SK-N-SH (cell line): ENCODE measurements around the gene CCRL2. TPM values are rescaled to one million over a fixed set of nuclear protein-coding genes. Genes with fewer than 3 reads are reported as not detected.

Experiments
- CTCF ChIA-PET: fragments of 300-600, 350-600 bp; formaldehyde crosslinking; extraction: SDS; loops from one replicate; lab custom pipeline; 2021; lab: Yijun Ruan, JAX
- POLR2A ChIA-PET: fragments of 350-600 bp; sonication (Branson Sonifier 250); formaldehyde crosslinking; extraction: SDS; loops from one replicate; lab custom pipeline; 2020; ENCODE audit warnings: antibody characterized with exemption, inconsistent platforms; lab: Yijun Ruan, JAX
- DNase-seq: peaks from one replicate; pipeline ENCODE4 v3.0.0; 2012
- H2AFZ ChIP-seq: fragments of 200-600 bp; sonication (generic); 2 replicates; pipeline ENCODE4 v1.8.1; 2016; ENCODE audit warnings: antibody characterized with exemption, mild to moderate bottlenecking, low read depth
- H3F3A ChIP-seq: fragments of 200-600 bp; sonication (generic); replicated peaks from 2 replicates; pipeline ENCODE3; 2016; ENCODE audit warnings: antibody characterized with exemption, mild to moderate bottlenecking; ENCODE audit not compliant: insufficient read depth
- H3K27ac ChIP-seq, 2 experiments: fragments of 200-500 bp in 1 of 2; fragments of 200-600 bp in 1 of 2; sonication (Bioruptor generic) in 1 of 2; sonication (generic), shearing (Covaris generic) in 1 of 2; 2 replicates each; pipeline versions ENCODE4 v1.5.1 to v1.6.1; 2014 to 2016; ENCODE audit warnings: low read depth in 2 of 2, inconsistent platforms in 1 of 2, low read length in 1 of 2, mild to moderate bottlenecking in 1 of 2, mixed read lengths in 1 of 2
- H3K27me3 ChIP-seq: fragments of 200-600 bp; sonication (generic), shearing (Covaris generic); 2 replicates; pipeline ENCODE4 v1.6.1; 2016; ENCODE audit warnings: mixed run types; ENCODE audit not compliant: insufficient read depth
- H3K36me3 ChIP-seq, 2 experiments: fragments of 200-500 bp in 1 of 2; fragments of 200-600 bp in 1 of 2; sonication (Bioruptor generic) in 1 of 2; sonication (generic) in 1 of 2; replicated peaks in 1 of 2; 2 replicates each; pipeline versions ENCODE3 to v1.5.1; 2014 to 2016; ENCODE audit warnings: low read length in 1 of 2, mild to moderate bottlenecking in 1 of 2; ENCODE audit not compliant: insufficient read depth in 2 of 2, control insufficient read depth in 1 of 2
- H3K4me1 ChIP-seq, 2 experiments: fragments of 200-500 bp in 1 of 2; fragments of 200-600 bp in 1 of 2; sonication (Bioruptor generic) in 1 of 2; sonication (generic), shearing (Covaris generic) in 1 of 2; 2 replicates each; pipeline versions ENCODE4 v1.5.1 to v1.6.1; 2014 to 2016; ENCODE audit warnings: low read depth in 1 of 2, low read length in 1 of 2, mixed run types in 1 of 2; ENCODE audit not compliant: insufficient read depth in 2 of 2, control insufficient read depth in 1 of 2
- H3K4me2 ChIP-seq: fragments of 200-600 bp; sonication (generic), shearing (Covaris generic); 2 replicates; pipeline ENCODE4 v1.6.1; 2017; ENCODE audit warnings: mixed run types
- H3K4me3 ChIP-seq, 2 experiments: fragments of 200-500 bp in 1 of 2; fragments of 200-600 bp in 1 of 2; sonication (Bioruptor generic) in 1 of 2; sonication (generic), shearing (Covaris generic) in 1 of 2; 2 replicates each; pipeline versions ENCODE4 v1.5.1 to v1.8.1; 2014 to 2016; ENCODE audit warnings: low read depth in 2 of 2, inconsistent platforms in 1 of 2, low read length in 1 of 2, mild to moderate bottlenecking in 1 of 2, mixed read lengths in 1 of 2, moderate library complexity in 1 of 2
- H3K79me2 ChIP-seq: fragments of 200-600 bp; sonication (generic); 2 replicates; pipeline ENCODE4 v1.8.1; 2017; ENCODE audit warnings: mild to moderate bottlenecking; ENCODE audit not compliant: insufficient read depth
- H3K9ac ChIP-seq: fragments of 200-600 bp; sonication (generic); 2 replicates; pipeline ENCODE4 v1.6.1; 2017; ENCODE audit warnings: mixed run types
- H3K9me2 ChIP-seq: fragments of 200-600 bp; sonication (generic); 2 replicates; pipeline ENCODE4 v1.6.1; 2017; ENCODE audit warnings: mixed run types
- H3K9me3 ChIP-seq: fragments of 200-600 bp; sonication (generic); 2 replicates; pipeline ENCODE4 v1.6.1; 2017; ENCODE audit warnings: mixed run types, mild to moderate bottlenecking, moderate library complexity
- H4K20me1 ChIP-seq: fragments of 200-600 bp; sonication (generic); 2 replicates; pipeline ENCODE4 v1.6.1; 2017; ENCODE audit warnings: mild to moderate bottlenecking, mixed run types; ENCODE audit not compliant: insufficient read depth
- CHD2 ChIP-seq: fragments of 150-350 bp; IDR thresholded peaks from 2 replicates; pipeline ENCODE4 v1.6.1; 2018; ENCODE audit warnings: low read length; ENCODE audit not compliant: partially characterized antibody
- ELF1 ChIP-seq: IDR thresholded peaks from 2 replicates; pipeline ENCODE4 v1.4.0; 2012
- EP300 ChIP-seq, 2 experiments: IDR thresholded peaks; 2 replicates each; pipeline versions ENCODE4 v1.4.0 to v1.6.1; 2012; ENCODE audit warnings: borderline replicate concordance in 1 of 2, low read depth in 1 of 2, low read length in 1 of 2
- EZH2phosphoT487 ChIP-seq: fragments of 200-600 bp; sonication (generic); IDR thresholded peaks from 2 replicates; pipeline ENCODE4 v1.6.1; 2017; ENCODE audit warnings: low read depth, mixed run types, mild to moderate bottlenecking, antibody characterized with exemption, moderate library complexity, borderline replicate concordance
- FOXJ3 ChIP-seq: sonication (generic); formaldehyde crosslinking; IDR thresholded peaks from 2 replicates; pipeline ENCODE4 v1.5.1; 2020; ENCODE audit warnings: mild to moderate bottlenecking, missing genetic modification reagents
- FOXM1 ChIP-seq: IDR thresholded peaks from 2 replicates; pipeline ENCODE4 v1.4.0; 2012; ENCODE audit warnings: low read depth, mild to moderate bottlenecking
- GABPA ChIP-seq: IDR thresholded peaks from 2 replicates; pipeline ENCODE4 v1.4.0; 2012; ENCODE audit warnings: low read depth, mild to moderate bottlenecking
- GATA2 ChIP-seq: sonication (generic); formaldehyde crosslinking; IDR thresholded peaks from 2 replicates; pipeline ENCODE4 v1.5.0; 2020; ENCODE audit warnings: mild to moderate bottlenecking, missing genetic modification reagents
- JUND ChIP-seq: IDR thresholded peaks from 2 replicates; pipeline ENCODE4 v1.4.0; 2012
- MXI1 ChIP-seq: IDR thresholded peaks from 2 replicates; pipeline ENCODE4 v1.6.1; 2012; ENCODE audit warnings: mild to moderate bottlenecking, low read depth, low read length, improper control_type of control experiment
- NFIC ChIP-seq: IDR thresholded peaks from 2 replicates; pipeline ENCODE4 v1.4.0; 2012; ENCODE audit warnings: borderline replicate concordance
- NRF1 ChIP-seq: IDR thresholded peaks from 2 replicates; pipeline ENCODE4 v1.6.1; 2012; ENCODE audit warnings: low read depth, mild to moderate bottlenecking, low read length
- POLR2AphosphoS5 ChIP-seq: IDR thresholded peaks from 2 replicates; pipeline ENCODE4 v1.6.1; 2012; ENCODE audit warnings: low read depth, low read length
- RCOR1 ChIP-seq: fragments of 150-350 bp; IDR thresholded peaks from 2 replicates; pipeline ENCODE4 v1.6.1; 2017; ENCODE audit warnings: antibody characterized with exemption, low read length
- RXRA ChIP-seq: IDR thresholded peaks from 2 replicates; pipeline ENCODE4 v1.4.0; 2012; ENCODE audit warnings: low read depth, mild to moderate bottlenecking, borderline replicate concordance
- SMC3 ChIP-seq: IDR thresholded peaks from 2 replicates; pipeline ENCODE4 v1.6.1; 2012; ENCODE audit warnings: low read depth, low read length, improper control_type of control experiment
- TAF1 ChIP-seq: IDR thresholded peaks from 2 replicates; pipeline ENCODE4 v1.6.1; 2012; ENCODE audit warnings: low read depth, mild to moderate bottlenecking, low read length, moderate library complexity, borderline replicate concordance
- WGBS: methylation state at CpG from one replicate; pipeline ENCODE4 v1.1.6; 2017; ENCODE audit warnings: low lambda C conversion rate; 5-methylcytosine and 5-hydroxymethylcytosine counted together
- polyA plus RNA-seq, 3 experiments: library from polyadenylated mRNA; depleted of rRNA; stranded (reverse); fragments of >200 nt; gene quantifications; 2 replicates each; pipeline ENCODE4 v1.2.3, GENCODE V29; 2012
- TF ChIP-seq, protein P1 (sequence below): IDR thresholded peaks from 2 replicates; pipeline ENCODE4 v1.4.0; 2012; ENCODE audit warnings: low read depth
- TF ChIP-seq, protein P2 (sequence below): fragments of 150-350 bp; IDR thresholded peaks from 2 replicates; pipeline ENCODE4 v1.6.1; 2016; ENCODE audit warnings: mild to moderate bottlenecking, low read depth, low read length
- TF ChIP-seq, protein P3 (sequence below): IDR thresholded peaks from 2 replicates; pipeline ENCODE4 v1.4.0; 2012; ENCODE audit warnings: low read depth, borderline replicate concordance
- TF ChIP-seq, protein P4 (sequence below): IDR thresholded peaks from 2 replicates; pipeline ENCODE4 v1.4.0; 2012; ENCODE audit warnings: low read depth, borderline replicate concordance
- TF ChIP-seq, protein P5 (sequence below): IDR thresholded peaks from 2 replicates; pipeline ENCODE4; 2012
- TF ChIP-seq, protein P6 (sequence below): fragments of 150-350 bp; IDR thresholded peaks from 2 replicates; pipeline ENCODE4 v1.6.1; 2017; ENCODE audit warnings: antibody characterized with exemption, low read length, low read depth, borderline replicate concordance

The CCRL2 gene
- polyA plus RNA-seq, 1 of the 3 experiments (the other 2 are of a cell fraction), result not detected

DNA sequence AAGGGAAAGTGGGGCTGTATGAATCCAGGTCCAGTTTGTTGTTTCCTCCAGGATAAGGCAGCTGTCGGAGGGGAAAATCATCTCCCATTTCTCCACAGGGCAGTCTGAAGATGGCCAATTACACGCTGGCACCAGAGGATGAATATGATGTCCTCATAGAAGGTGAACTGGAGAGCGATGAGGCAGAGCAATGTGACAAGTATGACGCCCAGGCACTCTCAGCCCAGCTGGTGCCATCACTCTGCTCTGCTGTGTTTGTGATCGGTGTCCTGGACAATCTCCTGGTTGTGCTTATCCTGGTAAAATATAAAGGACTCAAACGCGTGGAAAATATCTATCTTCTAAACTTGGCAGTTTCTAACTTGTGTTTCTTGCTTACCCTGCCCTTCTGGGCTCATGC is 911 bp downstream of the CCRL2 start:
- Histone ChIP-seq H3F3A (no peaks in the 10 kb centered on the region), H3K4me2 (peak overlapping the region; percentile 37; the same call in 1 of the 2 replicates)
- TF ChIP-seq MXI1, result no peak
- TF ChIP-seq, protein P1, sequence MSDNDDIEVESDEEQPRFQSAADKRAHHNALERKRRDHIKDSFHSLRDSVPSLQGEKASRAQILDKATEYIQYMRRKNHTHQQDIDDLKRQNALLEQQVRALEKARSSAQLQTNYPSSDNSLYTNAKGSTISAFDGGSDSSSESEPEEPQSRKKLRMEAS, result no peak
- TF ChIP-seq, protein P2, sequence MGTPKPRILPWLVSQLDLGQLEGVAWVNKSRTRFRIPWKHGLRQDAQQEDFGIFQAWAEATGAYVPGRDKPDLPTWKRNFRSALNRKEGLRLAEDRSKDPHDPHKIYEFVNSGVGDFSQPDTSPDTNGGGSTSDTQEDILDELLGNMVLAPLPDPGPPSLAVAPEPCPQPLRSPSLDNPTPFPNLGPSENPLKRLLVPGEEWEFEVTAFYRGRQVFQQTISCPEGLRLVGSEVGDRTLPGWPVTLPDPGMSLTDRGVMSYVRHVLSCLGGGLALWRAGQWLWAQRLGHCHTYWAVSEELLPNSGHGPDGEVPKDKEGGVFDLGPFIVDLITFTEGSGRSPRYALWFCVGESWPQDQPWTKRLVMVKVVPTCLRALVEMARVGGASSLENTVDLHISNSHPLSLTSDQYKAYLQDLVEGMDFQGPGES, result no peak
- TF ChIP-seq GABPA, result no peak
- TF ChIP-seq ELF1, result no peak
- TF ChIP-seq RCOR1, result no peak
- TF ChIP-seq RXRA, result no peak
- TF ChIP-seq, protein P3, sequence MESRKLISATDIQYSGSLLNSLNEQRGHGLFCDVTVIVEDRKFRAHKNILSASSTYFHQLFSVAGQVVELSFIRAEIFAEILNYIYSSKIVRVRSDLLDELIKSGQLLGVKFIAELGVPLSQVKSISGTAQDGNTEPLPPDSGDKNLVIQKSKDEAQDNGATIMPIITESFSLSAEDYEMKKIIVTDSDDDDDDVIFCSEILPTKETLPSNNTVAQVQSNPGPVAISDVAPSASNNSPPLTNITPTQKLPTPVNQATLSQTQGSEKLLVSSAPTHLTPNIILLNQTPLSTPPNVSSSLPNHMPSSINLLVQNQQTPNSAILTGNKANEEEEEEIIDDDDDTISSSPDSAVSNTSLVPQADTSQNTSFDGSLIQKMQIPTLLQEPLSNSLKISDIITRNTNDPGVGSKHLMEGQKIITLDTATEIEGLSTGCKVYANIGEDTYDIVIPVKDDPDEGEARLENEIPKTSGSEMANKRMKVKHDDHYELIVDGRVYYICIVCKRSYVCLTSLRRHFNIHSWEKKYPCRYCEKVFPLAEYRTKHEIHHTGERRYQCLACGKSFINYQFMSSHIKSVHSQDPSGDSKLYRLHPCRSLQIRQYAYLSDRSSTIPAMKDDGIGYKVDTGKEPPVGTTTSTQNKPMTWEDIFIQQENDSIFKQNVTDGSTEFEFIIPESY, result no peak
- no peak for TF ChIP-seq SMC3
- TF ChIP-seq, protein P4, sequence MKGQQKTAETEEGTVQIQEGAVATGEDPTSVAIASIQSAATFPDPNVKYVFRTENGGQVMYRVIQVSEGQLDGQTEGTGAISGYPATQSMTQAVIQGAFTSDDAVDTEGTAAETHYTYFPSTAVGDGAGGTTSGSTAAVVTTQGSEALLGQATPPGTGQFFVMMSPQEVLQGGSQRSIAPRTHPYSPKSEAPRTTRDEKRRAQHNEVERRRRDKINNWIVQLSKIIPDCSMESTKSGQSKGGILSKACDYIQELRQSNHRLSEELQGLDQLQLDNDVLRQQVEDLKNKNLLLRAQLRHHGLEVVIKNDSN, result no peak
- no peak for TF ChIP-seq TAF1
- TF ChIP-seq, all 33 proteins: peak for 0
- ChIA-PET CTCF (interaction anchor here (1.4 to 1.8 kb wide), 2 partner anchors 30 to 42 kb away, joined by 4 to 5 read pairs; no protein-coding TSS in a partner anchor), POLR2A (no interaction called here)
- Histone ChIP-seq H4K20me1 (no peaks in the 10 kb centered on the region), H2AFZ (0 out of 2 replicates have a peak overlapping the region, but pooled peaks have one; percentile 26), H3K79me2 (no peaks in the 10 kb centered on the region), H3K9me2 (no peaks in the 10 kb centered on the region), H3K27ac (no peak overlapping the region), H3K9me3 (no peaks in the 10 kb centered on the region), H3K4me3 (no peak overlapping the region), H3K4me1 (no peaks in the 10 kb centered on the region), H3K36me3 (no peaks in the 10 kb centered on the region), H3K9ac (no peak overlapping the region), H3K27me3 (no peaks in the 10 kb centered on the region; the same call in 1 of the 2 replicates)
- WGBS, result 40% methylated on average over 7 of the region's 7 CpGs
- no peak for DNase-seq

DNA sequence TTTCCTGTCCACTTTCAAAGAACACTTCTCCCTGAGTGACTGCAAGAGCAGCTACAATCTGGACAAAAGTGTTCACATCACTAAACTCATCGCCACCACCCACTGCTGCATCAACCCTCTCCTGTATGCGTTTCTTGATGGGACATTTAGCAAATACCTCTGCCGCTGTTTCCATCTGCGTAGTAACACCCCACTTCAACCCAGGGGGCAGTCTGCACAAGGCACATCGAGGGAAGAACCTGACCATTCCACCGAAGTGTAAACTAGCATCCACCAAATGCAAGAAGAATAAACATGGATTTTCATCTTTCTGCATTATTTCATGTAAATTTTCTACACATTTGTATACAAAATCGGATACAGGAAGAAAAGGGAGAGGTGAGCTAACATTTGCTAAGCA is 1.8 kb downstream of the CCRL2 start:
- Histone ChIP-seq H3K4me3 (no peak overlapping the region), H3K4me2 (no peak overlapping the region), H3K4me1 (no peaks in the 10 kb centered on the region), H3K9me2 (no peaks in the 10 kb centered on the region), H3K27me3 (no peaks in the 10 kb centered on the region; the same call in 1 of the 2 replicates), H3K79me2 (no peaks in the 10 kb centered on the region), H3F3A (no peaks in the 10 kb centered on the region), H3K9me3 (no peaks in the 10 kb centered on the region), H3K36me3 (no peaks in the 10 kb centered on the region), H3K27ac (no peak overlapping the region), H4K20me1 (no peaks in the 10 kb centered on the region), H2AFZ (no peak overlapping the region), H3K9ac (no peak overlapping the region)
- ChIA-PET POLR2A (no interaction called here), CTCF (interaction anchor here (1.7 to 1.8 kb wide), 2 partner anchors 30 to 149 kb away, joined by 4 to 5 read pairs; no protein-coding TSS in a partner anchor)
- DNase-seq, result no peak
- WGBS, result 22% methylated on average over 7 of the region's 7 CpGs
- TF ChIP-seq FOXM1 (no peak), FOXJ3 (CRISPR knock-in tag) (no peak), MXI1 (no peak), POLR2AphosphoS5 (no peak), GATA2 (CRISPR knock-in tag) (no peak), JUND (no peak), TAF1 (no peak), NFIC (no peak), ELF1 (no peak), NRF1 (no peak), CHD2 (no peak), EP300 (IDR thresholded peaks at IDR 0.05; ENCODE audit: borderline replicate concordance in 1 of 2, low read depth in 1 of 2, low read length in 1 of 2) (no peak), GABPA (no peak), RCOR1 (no peak), EZH2phosphoT487 (no peak)
- TF ChIP-seq, protein P5, sequence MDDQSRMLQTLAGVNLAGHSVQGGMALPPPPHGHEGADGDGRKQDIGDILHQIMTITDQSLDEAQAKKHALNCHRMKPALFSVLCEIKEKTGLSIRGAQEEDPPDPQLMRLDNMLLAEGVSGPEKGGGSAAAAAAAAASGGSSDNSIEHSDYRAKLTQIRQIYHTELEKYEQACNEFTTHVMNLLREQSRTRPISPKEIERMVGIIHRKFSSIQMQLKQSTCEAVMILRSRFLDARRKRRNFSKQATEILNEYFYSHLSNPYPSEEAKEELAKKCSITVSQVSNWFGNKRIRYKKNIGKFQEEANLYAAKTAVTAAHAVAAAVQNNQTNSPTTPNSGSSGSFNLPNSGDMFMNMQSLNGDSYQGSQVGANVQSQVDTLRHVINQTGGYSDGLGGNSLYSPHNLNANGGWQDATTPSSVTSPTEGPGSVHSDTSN, result no peak
- TF ChIP-seq, protein P6, sequence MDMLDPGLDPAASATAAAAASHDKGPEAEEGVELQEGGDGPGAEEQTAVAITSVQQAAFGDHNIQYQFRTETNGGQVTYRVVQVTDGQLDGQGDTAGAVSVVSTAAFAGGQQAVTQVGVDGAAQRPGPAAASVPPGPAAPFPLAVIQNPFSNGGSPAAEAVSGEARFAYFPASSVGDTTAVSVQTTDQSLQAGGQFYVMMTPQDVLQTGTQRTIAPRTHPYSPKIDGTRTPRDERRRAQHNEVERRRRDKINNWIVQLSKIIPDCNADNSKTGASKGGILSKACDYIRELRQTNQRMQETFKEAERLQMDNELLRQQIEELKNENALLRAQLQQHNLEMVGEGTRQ, result no peak
